Measurements from ENCODE around the gene PHRF1. TPM values are rescaled to one million over a fixed set of nuclear protein-coding genes. Genes with fewer than 3 reads are reported as not detected.

Gene PHRF1
- total RNA-seq, 1 experiment from 2014 or later: 31.8 TPM

DNA sequence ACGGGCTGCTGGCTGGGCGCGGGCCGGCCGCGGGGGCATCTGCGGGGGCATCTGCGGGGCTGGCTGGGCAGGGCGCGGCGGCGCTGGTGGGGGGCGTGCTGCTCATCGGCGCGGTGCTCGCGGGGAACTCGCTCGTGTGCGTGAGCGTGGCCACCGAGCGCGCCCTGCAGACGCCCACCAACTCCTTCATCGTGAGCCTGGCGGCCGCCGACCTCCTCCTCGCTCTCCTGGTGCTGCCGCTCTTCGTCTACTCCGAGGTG is 61.0 kb downstream of the PHRF1 start:
- CTCF ChIA-PET: no interaction called here
- POLR2A ChIA-PET: interaction anchor here (0.6 kb wide), 1 partner anchor 72 kb away, joined by 3 read pairs; no protein-coding TSS in a partner anchor
- H3K4me3 Mint-ChIP-seq (ENCODE audit: unreplicated experiment): no peak overlapping the region

DNA sequence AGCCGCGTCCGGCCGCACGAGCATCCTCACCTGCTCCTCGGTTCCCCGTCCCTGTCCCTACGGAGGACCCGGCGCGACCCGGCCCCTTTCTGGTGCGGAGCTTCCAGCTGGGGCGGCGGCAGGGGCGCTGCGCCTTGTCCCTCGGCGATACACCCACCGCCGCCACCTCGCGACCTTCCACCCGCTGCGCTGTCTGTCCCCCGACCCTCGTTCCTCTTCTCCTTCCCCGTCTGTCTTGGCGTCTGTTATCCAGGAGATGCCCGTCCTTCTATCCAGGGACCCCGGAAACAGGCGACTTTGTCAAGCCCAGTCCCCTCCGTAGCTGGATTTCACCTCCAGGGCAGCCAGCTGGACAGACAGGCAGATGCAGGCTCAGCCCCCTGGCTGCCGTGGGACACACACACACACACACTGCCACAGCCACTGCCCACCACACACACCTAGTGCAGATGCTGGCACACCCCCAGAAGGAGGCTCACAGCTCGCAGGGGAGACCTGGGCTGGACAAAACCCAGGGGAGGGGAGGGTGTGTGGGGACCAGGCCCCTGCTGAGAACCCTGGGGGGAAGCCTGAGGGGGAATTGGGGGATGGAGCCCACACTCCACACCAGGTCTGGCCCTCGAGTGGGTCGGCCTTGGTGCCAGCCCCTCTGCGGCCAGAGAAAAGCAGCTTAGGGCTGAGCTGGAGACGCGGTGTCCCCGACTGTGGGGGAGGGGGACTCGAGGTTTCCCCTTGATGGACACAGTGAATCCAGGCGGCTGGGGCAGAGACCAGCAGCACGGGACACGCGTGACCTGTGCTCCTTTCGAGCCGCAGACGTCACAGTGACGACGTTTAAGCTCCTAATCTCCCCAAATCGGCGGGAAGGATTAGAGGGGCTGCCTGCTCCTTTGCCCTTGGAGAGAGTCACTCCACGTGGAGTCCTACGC is 61.6 kb downstream of the PHRF1 start:
- no peaks in the 10 kb centered on the region for H3K4me1 Mint-ChIP-seq (ENCODE audit: insufficient read depth, unreplicated experiment)
- H3K36me3 Mint-ChIP-seq (ENCODE audit: insufficient read depth, unreplicated experiment): peaks cover 39% of the 10 kb centered on the region
- BruUV-seq (replicated peaks): no TSS peak
- H3K9me3 Mint-ChIP-seq (ENCODE audit: unreplicated experiment): no peaks in the 10 kb centered on the region
- ChIA-PET CTCF (no interaction called here), POLR2A (interaction anchor here (0.6 to 1.3 kb wide), 3 partner anchors 15 to 73 kb away, joined by 3 read pairs; no protein-coding TSS in a partner anchor)
- no peaks in the 10 kb centered on the region for H3K27me3 Mint-ChIP-seq (ENCODE audit: insufficient read depth, unreplicated experiment)
- no peak overlapping the region for H3K4me3 Mint-ChIP-seq (ENCODE audit: unreplicated experiment)
- intact Hi-C loops (cut with micrococcal nuclease): no loop called here
- DNase-seq (ENCODE audit: unreplicated experiment): no peak
- TF ChIP-seq, protein P1, sequence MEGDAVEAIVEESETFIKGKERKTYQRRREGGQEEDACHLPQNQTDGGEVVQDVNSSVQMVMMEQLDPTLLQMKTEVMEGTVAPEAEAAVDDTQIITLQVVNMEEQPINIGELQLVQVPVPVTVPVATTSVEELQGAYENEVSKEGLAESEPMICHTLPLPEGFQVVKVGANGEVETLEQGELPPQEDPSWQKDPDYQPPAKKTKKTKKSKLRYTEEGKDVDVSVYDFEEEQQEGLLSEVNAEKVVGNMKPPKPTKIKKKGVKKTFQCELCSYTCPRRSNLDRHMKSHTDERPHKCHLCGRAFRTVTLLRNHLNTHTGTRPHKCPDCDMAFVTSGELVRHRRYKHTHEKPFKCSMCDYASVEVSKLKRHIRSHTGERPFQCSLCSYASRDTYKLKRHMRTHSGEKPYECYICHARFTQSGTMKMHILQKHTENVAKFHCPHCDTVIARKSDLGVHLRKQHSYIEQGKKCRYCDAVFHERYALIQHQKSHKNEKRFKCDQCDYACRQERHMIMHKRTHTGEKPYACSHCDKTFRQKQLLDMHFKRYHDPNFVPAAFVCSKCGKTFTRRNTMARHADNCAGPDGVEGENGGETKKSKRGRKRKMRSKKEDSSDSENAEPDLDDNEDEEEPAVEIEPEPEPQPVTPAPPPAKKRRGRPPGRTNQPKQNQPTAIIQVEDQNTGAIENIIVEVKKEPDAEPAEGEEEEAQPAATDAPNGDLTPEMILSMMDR (IDR thresholded peaks at IDR 0.05; ENCODE audit: unreplicated experiment): no peak
- no peak overlapping the region for H3K27ac Mint-ChIP-seq (ENCODE audit: low read depth, unreplicated experiment)

More for the DNA sequence above, 61.0 kb downstream of the PHRF1 start:
- H3K27me3 Mint-ChIP-seq (ENCODE audit: insufficient read depth, unreplicated experiment): no peaks in the 10 kb centered on the region
- H3K27ac Mint-ChIP-seq (ENCODE audit: low read depth, unreplicated experiment): no peak overlapping the region
- H3K36me3 Mint-ChIP-seq (ENCODE audit: insufficient read depth, unreplicated experiment): peaks cover 34% of the 10 kb centered on the region
- H3K9me3 Mint-ChIP-seq (ENCODE audit: unreplicated experiment): no peaks in the 10 kb centered on the region
- TF ChIP-seq, protein P1 (IDR thresholded peaks at IDR 0.05; ENCODE audit: unreplicated experiment): no peak
- intact Hi-C loops (cut with micrococcal nuclease): no loop called here
- no peaks in the 10 kb centered on the region for H3K4me1 Mint-ChIP-seq (ENCODE audit: insufficient read depth, unreplicated experiment)
- no TSS peak for BruUV-seq (replicated peaks)
- no peak for DNase-seq (ENCODE audit: unreplicated experiment)

DNA sequence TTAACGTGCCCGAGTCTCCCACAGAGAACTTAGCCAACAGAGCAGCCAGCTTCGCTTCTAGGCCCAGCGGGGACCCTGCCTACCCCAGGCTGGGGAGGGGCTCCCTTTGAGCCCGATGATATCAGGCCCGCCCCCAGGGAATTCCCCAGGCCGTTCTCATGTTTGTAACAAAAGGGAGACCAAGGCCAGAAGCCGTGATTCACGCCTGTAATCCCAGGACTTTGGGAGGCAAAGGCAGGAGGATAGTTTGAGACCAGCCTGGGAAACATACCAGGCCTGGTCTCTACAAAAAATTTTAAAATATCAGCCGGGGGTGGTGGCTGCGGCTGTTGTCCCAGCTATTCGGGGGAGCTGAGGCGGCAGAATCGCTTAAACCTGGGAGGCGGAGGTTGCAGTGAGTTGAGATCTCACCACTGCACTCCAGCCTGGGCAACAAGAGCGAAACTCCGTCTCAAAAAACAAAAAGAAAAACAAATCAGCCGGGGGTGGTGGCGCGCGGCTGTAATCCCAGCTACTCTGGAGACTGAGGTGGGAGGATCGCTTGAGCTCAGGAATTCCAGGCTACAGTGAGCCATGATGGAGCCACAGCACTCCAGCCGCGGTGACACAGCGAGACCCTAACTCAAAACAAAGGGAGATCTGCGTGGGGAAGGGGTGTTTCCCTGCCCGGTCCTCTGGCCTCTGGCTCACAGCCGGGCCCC is 62.5 kb downstream of the PHRF1 start:
- TF ChIP-seq, protein P1 (IDR thresholded peaks at IDR 0.05; ENCODE audit: unreplicated experiment): no peak
- DNase-seq (ENCODE audit: unreplicated experiment): no peak
- Mint-ChIP-seq H3K4me1 (ENCODE audit: insufficient read depth, unreplicated experiment) (no peaks in the 10 kb centered on the region), H3K9me3 (ENCODE audit: unreplicated experiment) (no peaks in the 10 kb centered on the region), H3K27me3 (ENCODE audit: insufficient read depth, unreplicated experiment) (no peaks in the 10 kb centered on the region), H3K27ac (ENCODE audit: low read depth, unreplicated experiment) (no peak overlapping the region), H3K36me3 (ENCODE audit: insufficient read depth, unreplicated experiment) (peaks cover 40% of the 10 kb centered on the region), H3K4me3 (ENCODE audit: unreplicated experiment) (no peak overlapping the region)
- intact Hi-C loops (cut with micrococcal nuclease): no loop called here
- BruUV-seq (replicated peaks): no TSS peak
- ChIA-PET CTCF (no interaction called here), POLR2A (interaction anchor here (1.2 to 1.3 kb wide), 2 partner anchors 16 to 49 kb away, joined by 3 read pairs; no protein-coding TSS in a partner anchor)

DNA sequence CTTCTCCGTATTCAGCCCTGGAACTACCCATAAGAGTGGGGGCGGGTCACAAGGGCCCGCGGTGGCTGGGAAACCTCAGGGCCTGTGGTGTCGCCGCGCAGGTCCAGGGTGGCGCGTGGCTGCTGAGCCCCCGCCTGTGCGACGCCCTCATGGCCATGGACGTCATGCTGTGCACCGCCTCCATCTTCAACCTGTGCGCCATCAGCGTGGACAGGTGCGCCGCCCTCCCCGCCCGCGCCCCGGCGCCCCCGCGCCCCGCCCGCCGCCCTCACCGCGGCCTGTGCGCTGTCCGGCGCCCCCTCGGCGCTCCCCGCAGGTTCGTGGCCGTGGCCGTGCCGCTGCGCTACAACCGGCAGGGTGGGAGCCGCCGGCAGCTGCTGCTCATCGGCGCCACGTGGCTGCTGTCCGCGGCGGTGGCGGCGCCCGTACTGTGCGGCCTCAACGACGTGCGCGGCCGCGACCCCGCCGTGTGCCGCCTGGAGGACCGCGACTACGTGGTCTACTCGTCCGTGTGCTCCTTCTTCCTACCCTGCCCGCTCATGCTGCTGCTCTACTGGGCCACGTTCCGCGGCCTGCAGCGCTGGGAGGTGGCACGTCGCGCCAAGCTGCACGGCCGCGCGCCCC is 63.2 kb downstream of the PHRF1 start:
- Mint-ChIP-seq H3K27me3 (ENCODE audit: insufficient read depth, unreplicated experiment) (no peaks in the 10 kb centered on the region), H3K27ac (ENCODE audit: low read depth, unreplicated experiment) (no peak overlapping the region), H3K9me3 (ENCODE audit: unreplicated experiment) (no peaks in the 10 kb centered on the region), H3K4me1 (ENCODE audit: insufficient read depth, unreplicated experiment) (no peaks in the 10 kb centered on the region), H3K36me3 (ENCODE audit: insufficient read depth, unreplicated experiment) (peaks cover 40% of the 10 kb centered on the region), H3K4me3 (ENCODE audit: unreplicated experiment) (no peak overlapping the region)
- intact Hi-C loops (cut with micrococcal nuclease): no loop called here
- BruUV-seq (replicated peaks): no TSS peak
- CTCF ChIA-PET: no interaction called here
- no peak for DNase-seq (ENCODE audit: unreplicated experiment)
- TF ChIP-seq, protein P1 (IDR thresholded peaks at IDR 0.05; ENCODE audit: unreplicated experiment): no peak
- POLR2A ChIA-PET: interaction anchor here (1.3 kb wide), 1 partner anchor 48 kb away, joined by 3 read pairs; no protein-coding TSS in a partner anchor
